Mucosa of stomach (tissue), 1 donor: Measurements from ENCODE around the gene CXCL8.

ENCODE experiments used
- H3K27me3 ChIP-seq: one replicate; pipeline ENCODE4 v1.7.0; 2013; ENCODE audit warnings: mild to moderate bottlenecking, low read length; ENCODE audit not compliant: control insufficient read depth, insufficient read depth
- H3K36me3 ChIP-seq: one replicate; pipeline ENCODE4 v1.7.0; 2013; ENCODE audit warnings: low read length; ENCODE audit not compliant: control insufficient read depth, insufficient read depth
- H3K4me1 ChIP-seq: one replicate; pipeline ENCODE4 v1.7.0; 2013; ENCODE audit warnings: mild to moderate bottlenecking, low read length; ENCODE audit not compliant: control insufficient read depth, insufficient read depth
- H3K4me3 ChIP-seq: one replicate; pipeline ENCODE4 v1.7.0; 2013; ENCODE audit warnings: low read length
- H3K9ac ChIP-seq: one replicate; pipeline ENCODE4 v1.7.0; 2013; ENCODE audit warnings: mild to moderate bottlenecking, low read length, moderate library complexity
- H3K9me3 ChIP-seq: one replicate; pipeline ENCODE4 v1.7.0; 2013; ENCODE audit warnings: mild to moderate bottlenecking, low read length, moderate library complexity; ENCODE audit not compliant: control insufficient read depth
- donor health status: Pancreatic carcinoma.

The CXCL8 gene

DNA sequence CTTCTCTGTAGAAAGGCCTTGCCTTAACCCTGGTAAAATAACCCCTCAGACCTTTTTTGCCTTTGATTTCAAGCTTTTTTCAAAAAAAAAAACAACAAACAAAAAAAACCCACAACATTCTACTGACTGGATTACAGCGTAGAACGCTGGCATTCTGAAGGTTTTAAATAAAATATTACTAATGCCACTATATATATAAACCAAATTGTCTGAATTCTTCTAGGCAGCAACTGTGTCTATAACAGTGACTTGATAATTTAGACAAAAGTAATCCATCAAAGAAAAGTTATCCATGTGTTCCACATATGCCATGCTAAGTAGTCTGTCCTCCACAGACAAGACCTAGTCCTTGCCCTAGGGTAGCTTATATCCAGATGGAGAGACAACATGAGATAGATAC, 33.6 kb upstream of the CXCL8 start:
- Histone ChIP-seq H3K27me3 (no peaks in the 10 kb centered on the region), H3K36me3 (no peaks in the 10 kb centered on the region), H3K4me1 (peaks cover 5% of the 10 kb centered on the region), H3K9ac (no peak overlapping the region), H3K9me3 (no peaks in the 10 kb centered on the region), H3K4me3 (no peak overlapping the region)

DNA sequence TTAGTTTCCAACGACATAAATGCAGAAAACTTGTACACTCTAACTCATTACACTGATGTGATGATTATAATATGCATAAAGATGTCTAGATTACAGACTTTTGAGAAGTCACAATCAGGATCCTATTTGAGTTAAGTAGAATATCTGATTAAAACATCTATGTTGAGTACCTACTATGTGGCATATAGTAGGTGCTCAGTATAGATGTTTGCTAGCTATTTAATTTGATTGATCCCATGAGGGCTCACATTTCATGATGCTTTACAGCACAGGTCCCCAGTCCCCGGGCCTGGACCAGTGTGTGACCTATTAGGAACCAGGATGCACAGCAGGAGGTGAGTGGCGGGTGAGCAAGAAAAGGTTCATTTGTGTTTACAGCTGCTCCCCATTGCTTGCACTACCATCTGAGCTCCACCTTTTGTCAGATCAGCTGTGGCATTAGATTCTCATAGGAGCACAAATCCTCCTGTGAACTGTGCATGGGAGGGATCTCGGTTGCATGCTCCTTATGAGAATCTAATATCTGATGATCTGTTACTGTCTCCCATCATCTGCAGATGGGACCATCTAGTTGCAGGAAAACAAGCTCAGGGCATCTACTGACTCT, 33.0 kb upstream of the CXCL8 start:
- Histone ChIP-seq H3K9ac (no peak overlapping the region), H3K27me3 (no peaks in the 10 kb centered on the region), H3K4me3 (no peak overlapping the region), H3K9me3 (no peaks in the 10 kb centered on the region), H3K36me3 (no peaks in the 10 kb centered on the region), H3K4me1 (peaks cover 5% of the 10 kb centered on the region)

DNA sequence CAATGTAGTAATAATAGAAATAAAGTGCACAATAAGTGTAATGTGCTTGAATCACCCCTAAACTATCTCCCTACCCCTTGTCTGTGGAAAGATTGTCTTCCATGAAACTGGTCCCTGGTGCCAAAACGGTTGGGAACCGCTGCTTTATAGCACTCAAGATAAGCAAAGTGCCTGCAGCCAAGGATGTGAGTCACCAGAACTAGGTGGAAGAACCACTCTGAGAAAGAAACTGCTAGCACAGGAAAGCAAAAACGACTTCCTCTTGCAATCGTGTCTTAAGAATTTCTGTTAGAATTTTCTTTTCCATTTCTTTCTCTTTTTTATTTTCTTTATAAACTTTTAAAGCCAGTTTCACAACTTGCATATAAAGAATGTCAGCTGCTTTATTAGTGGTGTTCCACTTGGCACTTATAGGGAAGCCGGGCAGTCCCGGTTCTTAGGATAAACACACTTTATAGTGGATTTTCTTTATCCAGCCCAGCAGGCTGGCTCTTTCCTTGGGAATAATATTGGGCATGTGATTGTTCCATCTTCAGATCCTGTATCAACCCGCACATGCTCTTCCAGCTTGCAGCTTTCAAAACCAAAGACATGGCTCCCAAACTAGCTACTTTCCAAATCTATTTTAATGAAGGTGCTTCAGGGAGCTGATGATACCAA, 32.3 kb upstream of the CXCL8 start:
- H3K4me3 ChIP-seq, result no peak overlapping the region
- H3K27me3 ChIP-seq, result no peaks in the 10 kb centered on the region
- H3K9ac ChIP-seq, result no peak overlapping the region
- H3K9me3 ChIP-seq, result no peaks in the 10 kb centered on the region
- no peaks in the 10 kb centered on the region for H3K36me3 ChIP-seq
- peaks cover 5% of the 10 kb centered on the region for H3K4me1 ChIP-seq

GRCh38 chr4:73709451-73710033, 30.8 kb upstream of the CXCL8 start:
- Histone ChIP-seq H3K27me3 (no peaks in the 10 kb centered on the region), H3K9ac (no peak overlapping the region), H3K9me3 (no peaks in the 10 kb centered on the region), H3K36me3 (no peaks in the 10 kb centered on the region), H3K4me3 (no peak overlapping the region), H3K4me1 (peaks cover 5% of the 10 kb centered on the region)

GRCh38 chr4:73710094-73710493, 30.3 kb upstream of the CXCL8 start:
- Histone ChIP-seq H3K4me1 (no peaks in the 10 kb centered on the region), H3K9me3 (no peaks in the 10 kb centered on the region), H3K27me3 (no peaks in the 10 kb centered on the region), H3K36me3 (no peaks in the 10 kb centered on the region), H3K9ac (no peak overlapping the region), H3K4me3 (no peak overlapping the region)

- Histone ChIP-seq H3K4me1 (no peaks in the 10 kb centered on the region), H3K9ac (no peak overlapping the region), H3K4me3 (no peak overlapping the region), H3K36me3 (no peaks in the 10 kb centered on the region), H3K27me3 (no peaks in the 10 kb centered on the region), H3K9me3 (no peaks in the 10 kb centered on the region)
Measured at GRCh38 chr4:73711989-73712388, 28.4 kb upstream of the CXCL8 start.

- no peaks in the 10 kb centered on the region for H3K27me3 ChIP-seq
- H3K9ac ChIP-seq, result no peak overlapping the region
- H3K4me1 ChIP-seq, result no peaks in the 10 kb centered on the region
- no peaks in the 10 kb centered on the region for H3K36me3 ChIP-seq
- no peaks in the 10 kb centered on the region for H3K9me3 ChIP-seq
- H3K4me3 ChIP-seq, result no peak overlapping the region
Measured at GRCh38 chr4:73713650-73714049, 26.7 kb upstream of the CXCL8 start.

DNA sequence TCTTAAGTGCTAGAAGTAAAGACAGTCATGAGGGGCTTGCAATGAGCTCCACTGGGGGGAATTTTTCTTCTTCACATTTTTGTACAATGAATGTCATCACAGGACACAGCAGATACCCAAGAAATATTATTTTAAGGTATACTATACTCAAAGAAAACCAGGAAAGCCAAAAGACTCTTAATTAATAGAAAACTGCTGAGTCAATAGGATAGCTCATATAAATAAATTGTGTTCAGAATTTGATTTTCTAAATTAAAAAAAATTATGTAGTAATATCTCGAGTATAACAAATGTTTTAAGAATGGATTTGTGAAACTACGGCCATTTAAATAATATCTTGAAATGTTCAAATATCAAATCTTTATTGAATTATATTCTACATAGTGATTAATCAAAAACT, 25.7 kb upstream of the CXCL8 start:
- Histone ChIP-seq H3K36me3 (no peaks in the 10 kb centered on the region), H3K27me3 (no peaks in the 10 kb centered on the region), H3K4me1 (no peaks in the 10 kb centered on the region), H3K9ac (no peak overlapping the region), H3K9me3 (no peaks in the 10 kb centered on the region), H3K4me3 (no peak overlapping the region)

GRCh38 chr4:73715659-73716058, 24.7 kb upstream of the CXCL8 start:
- Histone ChIP-seq H3K4me1 (no peaks in the 10 kb centered on the region), H3K27me3 (no peaks in the 10 kb centered on the region), H3K9ac (no peak overlapping the region), H3K9me3 (no peaks in the 10 kb centered on the region), H3K36me3 (no peaks in the 10 kb centered on the region), H3K4me3 (no peak overlapping the region)

DNA sequence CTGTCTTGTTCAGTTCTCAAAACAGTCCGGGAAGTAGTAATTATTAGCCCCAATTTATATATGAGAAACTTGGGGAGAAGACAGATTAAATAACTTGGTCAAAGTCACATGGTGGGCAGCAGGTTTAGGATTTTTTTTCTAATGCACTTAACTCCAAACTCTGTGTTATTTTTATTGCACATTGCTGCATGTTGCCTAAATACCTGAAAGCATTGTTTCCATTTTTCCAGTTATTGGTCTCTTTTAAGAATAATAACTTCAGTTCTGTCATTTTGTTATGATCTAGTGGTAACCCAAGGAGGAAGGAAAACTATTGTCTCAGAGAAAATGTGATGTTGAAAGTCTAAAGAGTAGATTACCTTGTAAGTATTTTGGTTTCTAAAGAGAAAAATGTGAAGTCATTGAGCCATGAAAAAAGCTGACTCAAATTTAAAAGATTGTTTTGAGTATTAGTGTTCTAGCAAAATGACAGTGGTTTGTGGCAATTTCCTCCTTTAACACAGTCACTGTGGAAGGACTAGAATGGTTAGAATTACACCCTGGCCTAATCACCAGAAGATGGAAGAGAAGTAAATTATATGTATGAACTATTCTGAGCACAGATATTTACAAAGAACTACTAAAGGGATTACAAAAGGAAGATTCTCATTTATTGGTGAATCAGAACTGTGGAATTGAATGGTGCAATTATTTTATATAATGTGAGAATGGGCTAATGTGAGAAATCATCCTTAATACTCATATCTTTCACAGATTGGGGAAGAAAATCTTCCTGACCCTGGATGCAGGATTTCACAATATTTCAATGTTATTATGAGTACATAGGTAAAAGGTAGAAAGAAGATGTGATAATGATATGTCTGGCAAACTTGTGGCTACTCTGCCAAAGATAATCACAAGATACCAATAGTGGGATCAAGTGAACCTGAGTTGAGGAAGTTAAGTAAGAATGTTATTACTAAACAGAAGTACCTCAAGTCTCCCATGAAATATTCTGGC, 21.7 kb upstream of the CXCL8 start:
- no peaks in the 10 kb centered on the region for H3K9me3 ChIP-seq
- no peak overlapping the region for H3K4me3 ChIP-seq

GRCh38 chr4:73721435-73721834, 18.9 kb upstream of the CXCL8 start:
- Histone ChIP-seq H3K36me3 (no peaks in the 10 kb centered on the region), H3K4me1 (no peaks in the 10 kb centered on the region)

More for the DNA sequence above, 21.7 kb upstream of the CXCL8 start:
- Histone ChIP-seq H3K9ac (no peak overlapping the region), H3K36me3 (no peaks in the 10 kb centered on the region), H3K4me1 (no peaks in the 10 kb centered on the region), H3K27me3 (no peaks in the 10 kb centered on the region)

GRCh38 chr4:73721909-73722308, 18.5 kb upstream of the CXCL8 start:
- Histone ChIP-seq H3K4me1 (no peaks in the 10 kb centered on the region), H3K4me3 (no peak overlapping the region), H3K36me3 (no peaks in the 10 kb centered on the region), H3K27me3 (no peaks in the 10 kb centered on the region), H3K9ac (no peak overlapping the region), H3K9me3 (no peaks in the 10 kb centered on the region)

More at GRCh38 chr4:73721435-73721834, 18.9 kb upstream of the CXCL8 start:
- H3K27me3 ChIP-seq, result no peaks in the 10 kb centered on the region
- no peak overlapping the region for H3K4me3 ChIP-seq
- H3K9ac ChIP-seq, result no peak overlapping the region
- H3K9me3 ChIP-seq, result no peaks in the 10 kb centered on the region
